Neural progenitor cell (in vitro differentiated cells): ENCODE results near the gene DNASE1L2.

Experiments
- CTCF ChIP-seq: fragments of 200-600 bp; sonication (generic); IDR thresholded peaks from 2 replicates; pipeline ENCODE4 v1.5.1; 2017; ENCODE audit warnings: antibody characterized with exemption, mild to moderate bottlenecking
- EZH2 ChIP-seq: fragments of 200-600 bp; sonication (generic); IDR thresholded peaks from 2 replicates; pipeline ENCODE4 v1.6.1; 2017; ENCODE audit warnings: antibody characterized with exemption, mild to moderate bottlenecking, moderate library complexity
- EZH2phosphoT487 ChIP-seq: fragments of 200-600 bp; sonication (generic); IDR thresholded peaks from 2 replicates; pipeline ENCODE4 v1.6.1; 2017; ENCODE audit warnings: antibody characterized with exemption

GRCh38 chr16:2199621-2200139 lies 36.6 kb upstream of the DNASE1L2 start:
- TF ChIP-seq EZH2 (no peak), CTCF (no peak), EZH2phosphoT487 (no peak)
